ENCODE data around the gene CHAT.

CHAT gene

GRCh38 chr10:49689882-49690510, 76.2 kb downstream of the CHAT start:
- no peak for DNase-seq

- no peak for DNase-seq
These were observed 77.0 kb downstream of the CHAT start for GRCh38 chr10:49690698-49691356.

GRCh38 chr10:49691588-49691987, 77.8 kb downstream of the CHAT start:
- DNase-seq, result no peak

- DNase-seq, result no peak
These were observed 80.6 kb downstream of the CHAT start for GRCh38 chr10:49694466-49694865.

- DNase-seq, result no peak
These were observed 82.5 kb downstream of the CHAT start for GRCh38 chr10:49696311-49696710.

- DNase-seq, result no peak
These were observed 84.8 kb downstream of the CHAT start for GRCh38 chr10:49698679-49699078.

- no peak for DNase-seq
These were observed 86.4 kb downstream of the CHAT start for GRCh38 chr10:49700211-49700610.

GRCh38 chr10:49700997-49701396, 87.2 kb downstream of the CHAT start:
- DNase-seq, result no peak

- no peak for DNase-seq
These were observed 93.7 kb downstream of the CHAT start for GRCh38 chr10:49707585-49707984.

GRCh38 chr10:49709934-49710333, 96.1 kb downstream of the CHAT start:
- no peak for DNase-seq

GRCh38 chr10:49710966-49711365, 97.1 kb downstream of the CHAT start:
- DNase-seq, result no peak

GRCh38 chr10:49711481-49711880, 97.6 kb downstream of the CHAT start:
- DNase-seq, result no peak

GRCh38 chr10:49713266-49713665, 99.4 kb downstream of the CHAT start:
- DNase-seq, result no peak
